ENCODE results near the gene ZNF362. TPM values are rescaled to one million over a fixed set of nuclear protein-coding genes. Genes with fewer than 3 reads are reported as not detected.

ZNF362 gene
- total RNA-seq, 1 experiment from 2014 or later = 26.9 TPM

GRCh38 chr1:33301273-33301984, 45.1 kb downstream of the ZNF362 start:
- BruUV-seq (replicated peaks) = no TSS peak
- Mint-ChIP-seq H3K27me3 (ENCODE audit: insufficient read depth, unreplicated experiment) (no peaks in the 10 kb centered on the region), H3K9me3 (ENCODE audit: unreplicated experiment) (no peaks in the 10 kb centered on the region), H3K4me1 (ENCODE audit: low read depth, unreplicated experiment) (no peaks in the 10 kb centered on the region), H3K36me3 (ENCODE audit: insufficient read depth, unreplicated experiment) (peaks cover 34% of the 10 kb centered on the region), H3K27ac (ENCODE audit: unreplicated experiment) (no peak overlapping the region), H3K4me3 (ENCODE audit: unreplicated experiment) (no peak overlapping the region)
- Histone ChIP-seq H3K27me3 (replicated peaks; ENCODE audit: control insufficient read depth, insufficient read depth, low read length) (no peaks in the 10 kb centered on the region), H3K4me1 (no peaks in the 10 kb centered on the region), H3K36me3 (ENCODE audit: control insufficient read depth, insufficient read depth, low read length) (no peaks in the 10 kb centered on the region), H3K4me3 (ENCODE audit: low read depth, low read length) (no peak overlapping the region), H3K9me3 (no peaks in the 10 kb centered on the region)
- intact Hi-C loops (cut with micrococcal nuclease; ENCODE audit: unreplicated experiment) = no loop called here
- TF ChIP-seq CTCF (IDR thresholded peaks at IDR 0.05; ENCODE audit: insufficient read depth in 1 of 2, low read depth in 1 of 2, low read length in 1 of 2, severe bottlenecking in 1 of 2, unreplicated experiment in 1 of 2) = no peak
- ChIA-PET POLR2A (no interaction called here), CTCF (no interaction called here)
- DNase-seq = no peak

- H3K4me1 ChIP-seq = no peaks in the 10 kb centered on the region
- Mint-ChIP-seq H3K9me3 (ENCODE audit: unreplicated experiment) (no peaks in the 10 kb centered on the region), H3K4me3 (ENCODE audit: unreplicated experiment) (no peak overlapping the region), H3K27ac (ENCODE audit: unreplicated experiment) (no peak overlapping the region), H3K36me3 (ENCODE audit: insufficient read depth, unreplicated experiment) (peaks cover 27% of the 10 kb centered on the region), H3K4me1 (ENCODE audit: low read depth, unreplicated experiment) (no peaks in the 10 kb centered on the region), H3K27me3 (ENCODE audit: insufficient read depth, unreplicated experiment) (no peaks in the 10 kb centered on the region)
- no peaks in the 10 kb centered on the region for H3K36me3 ChIP-seq (ENCODE audit: control insufficient read depth, insufficient read depth, low read length)
- TF ChIP-seq CTCF (IDR thresholded peaks at IDR 0.05; ENCODE audit: insufficient read depth in 1 of 2, low read depth in 1 of 2, low read length in 1 of 2, severe bottlenecking in 1 of 2, unreplicated experiment in 1 of 2) = no peak
- ChIA-PET CTCF (no interaction called here), POLR2A (no interaction called here)
- no peaks in the 10 kb centered on the region for H3K27me3 ChIP-seq (replicated peaks; ENCODE audit: control insufficient read depth, insufficient read depth, low read length)
- intact Hi-C loops (cut with micrococcal nuclease; ENCODE audit: unreplicated experiment) = no loop called here
- H3K9me3 ChIP-seq = no peaks in the 10 kb centered on the region
- no peak for DNase-seq
- no peak overlapping the region for H3K4me3 ChIP-seq (ENCODE audit: low read depth, low read length)
- no TSS peak for BruUV-seq (replicated peaks)
These were observed 46.0 kb downstream of the ZNF362 start for GRCh38 chr1:33302325-33302724.

GRCh38 chr1:33305016-33305415, 48.7 kb downstream of the ZNF362 start:
- no peak for DNase-seq
- Mint-ChIP-seq H3K9me3 (ENCODE audit: unreplicated experiment) (no peaks in the 10 kb centered on the region), H3K36me3 (ENCODE audit: insufficient read depth, unreplicated experiment) (peaks cover 10% of the 10 kb centered on the region), H3K4me1 (ENCODE audit: low read depth, unreplicated experiment) (no peaks in the 10 kb centered on the region), H3K27ac (ENCODE audit: unreplicated experiment) (no peak overlapping the region), H3K4me3 (ENCODE audit: unreplicated experiment) (no peak overlapping the region), H3K27me3 (ENCODE audit: insufficient read depth, unreplicated experiment) (no peaks in the 10 kb centered on the region)
- ChIA-PET CTCF (no interaction called here), POLR2A (no interaction called here)
- no TSS peak for BruUV-seq (replicated peaks)
- Histone ChIP-seq H3K4me3 (ENCODE audit: low read depth, low read length) (no peak overlapping the region), H3K9me3 (no peaks in the 10 kb centered on the region), H3K36me3 (ENCODE audit: control insufficient read depth, insufficient read depth, low read length) (no peaks in the 10 kb centered on the region), H3K27me3 (replicated peaks; ENCODE audit: control insufficient read depth, insufficient read depth, low read length) (no peaks in the 10 kb centered on the region), H3K4me1 (no peaks in the 10 kb centered on the region)
- intact Hi-C loops (cut with micrococcal nuclease; ENCODE audit: unreplicated experiment) = no loop called here
- TF ChIP-seq CTCF (IDR thresholded peaks at IDR 0.05; ENCODE audit: insufficient read depth in 1 of 2, low read depth in 1 of 2, low read length in 1 of 2, severe bottlenecking in 1 of 2, unreplicated experiment in 1 of 2) = no peak

All from Caco-2 (cell line).